HG03280 (cell line): ENCODE results near the gene B3GALT5.
"Not testable (repeated sequence)": the region's sequence is repeated elsewhere in the genome, so short reads cannot be mapped to it uniquely, and the experiment has no call there.

Experiments
- ATAC-seq: cut with Tn5 transposase; IDR thresholded peaks from one replicate; pipeline ENCODE4 v1.9.1; 2021; ENCODE audit warnings: mild to moderate bottlenecking, moderate library complexity; ENCODE audit not compliant: unreplicated experiment

B3GALT5 gene

DNA sequence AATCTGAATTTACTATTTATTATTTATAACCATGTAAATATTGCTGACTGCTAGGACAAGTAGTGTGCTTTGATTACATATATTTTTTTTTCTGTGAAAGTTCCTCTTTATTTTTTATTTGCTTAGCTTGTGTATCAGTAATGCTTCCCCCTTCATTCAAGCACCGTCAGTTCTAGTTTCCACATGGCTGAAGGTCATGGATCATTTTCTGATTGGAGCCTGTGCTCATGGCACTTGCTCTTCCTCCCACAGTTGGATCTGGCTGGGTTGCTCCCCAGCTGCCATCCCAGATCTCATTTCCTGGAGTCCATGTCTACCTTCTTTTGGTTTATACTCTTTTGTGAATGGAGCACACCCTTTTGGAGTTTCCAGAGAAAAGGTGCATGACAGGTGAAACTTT lies 75.3 kb downstream of the B3GALT5 start:
- ATAC-seq: no peak

DNA sequence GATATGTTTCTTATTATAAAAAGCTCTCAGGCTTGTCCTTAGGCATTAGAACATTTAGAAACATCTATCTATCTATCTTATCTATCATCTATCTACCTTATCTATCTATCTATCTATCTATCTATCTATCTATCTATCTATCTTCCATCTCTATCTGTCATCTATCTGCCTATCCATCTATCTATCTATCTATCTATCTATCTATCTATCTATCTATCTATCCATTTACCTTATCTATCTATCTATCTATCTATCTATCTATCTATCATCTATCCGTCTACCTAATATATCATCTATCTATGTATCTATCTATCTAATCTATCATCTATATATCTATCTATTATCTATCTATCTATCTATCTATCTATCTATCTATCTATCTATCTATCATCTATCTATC lies 77.1 kb downstream of the B3GALT5 start:
- ATAC-seq: not testable (repeated sequence)

DNA sequence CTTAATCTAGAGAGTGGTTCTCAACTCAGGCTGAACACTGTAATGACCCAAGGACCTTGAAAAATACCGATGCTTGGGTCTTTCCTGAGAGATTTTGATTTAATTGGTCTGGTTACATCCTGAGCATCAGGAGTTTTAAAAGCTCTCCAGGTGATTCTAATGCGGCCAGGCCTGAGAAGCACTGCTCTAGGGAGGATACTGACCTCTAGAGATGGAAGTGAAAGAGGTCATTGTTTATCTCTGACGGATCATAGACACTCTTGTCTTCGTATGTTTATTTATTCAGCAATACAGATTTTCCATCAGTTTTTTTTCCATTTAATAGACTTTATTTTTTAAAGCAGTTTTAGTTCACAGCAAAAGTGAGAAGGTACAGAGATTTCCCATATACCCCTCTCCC lies 77.7 kb downstream of the B3GALT5 start:
- ATAC-seq: no peak

DNA sequence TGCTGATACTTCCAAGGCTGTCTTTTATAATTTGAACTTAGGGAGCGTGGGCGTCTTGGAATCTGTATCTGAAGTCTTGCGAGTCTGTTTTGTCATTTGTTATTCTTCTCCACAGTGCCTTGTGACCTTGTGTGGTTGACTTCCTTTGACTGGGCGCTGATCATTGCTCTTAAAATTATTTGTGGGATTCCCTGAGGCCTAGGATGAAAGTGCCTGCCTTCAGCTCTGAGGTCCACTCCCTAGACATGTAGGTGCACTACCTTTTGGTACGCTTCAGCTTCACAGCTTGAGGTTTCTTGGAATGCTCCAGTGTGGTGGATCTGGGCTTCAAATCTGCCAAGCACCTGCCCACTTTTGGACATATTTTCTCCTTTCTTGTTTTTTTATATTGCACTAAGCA lies 82.0 kb downstream of the B3GALT5 start:
- no peak for ATAC-seq

DNA sequence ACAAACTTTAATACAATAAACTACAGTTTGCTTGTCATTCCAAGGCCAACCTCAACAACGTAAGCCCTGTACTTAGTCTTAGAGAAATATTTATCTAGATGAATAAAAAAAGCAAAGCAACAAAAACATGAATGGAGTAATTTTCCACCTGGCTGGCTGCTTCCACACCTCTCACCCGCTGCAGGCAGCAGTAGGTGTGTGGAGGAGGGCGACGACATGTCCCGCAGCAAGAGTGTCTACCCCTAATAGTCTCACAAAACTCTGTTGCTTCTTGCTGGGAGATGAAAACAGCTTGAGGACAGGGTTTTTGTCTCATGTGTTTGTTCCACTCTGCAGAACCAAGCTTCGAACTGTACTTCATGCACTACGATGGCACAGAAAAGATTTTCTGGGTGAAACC lies 83.5 kb downstream of the B3GALT5 start:
- no peak for ATAC-seq

DNA sequence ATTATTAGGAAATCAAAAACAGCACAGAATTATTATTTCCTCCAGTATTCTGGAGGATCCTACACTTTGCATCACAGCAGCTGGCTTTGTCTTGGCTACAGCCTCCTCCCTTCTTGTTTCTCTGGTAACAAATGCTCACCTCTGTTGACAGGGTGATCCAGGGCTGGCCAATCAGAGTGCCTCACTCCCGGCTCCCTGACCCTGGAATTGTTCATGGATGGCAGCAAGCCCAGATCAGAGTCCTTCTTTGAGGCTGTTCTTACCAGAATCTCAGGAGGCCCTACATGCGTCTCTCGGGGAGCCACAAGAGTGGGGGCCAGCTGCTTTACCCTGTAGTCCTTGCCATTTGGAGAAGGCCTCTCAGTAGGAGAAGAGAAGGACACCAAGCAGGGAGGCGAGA lies 83.9 kb downstream of the B3GALT5 start:
- ATAC-seq: no peak

DNA sequence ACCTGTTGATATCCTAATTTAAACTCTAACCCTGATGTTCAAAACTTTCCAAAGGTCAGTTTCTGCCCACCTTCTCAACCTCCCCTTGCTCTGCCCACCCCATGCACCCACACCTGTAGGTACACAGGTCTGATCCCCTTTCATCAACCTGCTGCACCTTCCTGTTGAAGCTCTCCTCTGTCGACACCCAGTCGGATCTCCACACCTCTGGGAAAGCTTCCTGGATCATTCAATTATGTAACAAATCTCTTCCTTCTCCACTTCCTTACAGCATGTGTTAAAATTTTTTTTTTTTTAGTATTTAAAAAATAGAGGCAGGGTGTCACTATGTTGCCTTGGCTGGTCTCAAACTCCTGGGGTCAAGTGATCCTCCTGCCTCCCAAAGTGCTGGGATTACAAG lies 87.6 kb downstream of the B3GALT5 start:
- ATAC-seq: no peak

DNA sequence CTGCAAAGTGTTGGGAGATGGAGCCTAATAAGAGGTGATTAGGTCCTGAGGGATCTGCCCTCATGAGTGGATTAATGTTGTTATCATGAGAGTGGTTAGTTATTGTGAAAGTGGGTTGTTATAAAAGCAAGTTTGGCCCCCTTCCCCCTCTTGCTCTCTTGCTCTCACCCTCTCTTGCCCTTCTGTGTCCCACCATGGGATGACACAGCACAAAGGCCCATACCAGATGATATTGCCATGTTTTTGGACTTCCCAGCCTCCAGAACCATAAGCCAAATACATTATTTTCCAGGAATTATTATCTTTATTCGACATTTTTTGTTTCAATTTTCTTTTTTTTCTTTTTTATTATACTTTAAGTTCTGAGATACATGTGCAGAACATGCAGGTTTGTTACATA lies 90.8 kb downstream of the B3GALT5 start:
- no peak for ATAC-seq

DNA sequence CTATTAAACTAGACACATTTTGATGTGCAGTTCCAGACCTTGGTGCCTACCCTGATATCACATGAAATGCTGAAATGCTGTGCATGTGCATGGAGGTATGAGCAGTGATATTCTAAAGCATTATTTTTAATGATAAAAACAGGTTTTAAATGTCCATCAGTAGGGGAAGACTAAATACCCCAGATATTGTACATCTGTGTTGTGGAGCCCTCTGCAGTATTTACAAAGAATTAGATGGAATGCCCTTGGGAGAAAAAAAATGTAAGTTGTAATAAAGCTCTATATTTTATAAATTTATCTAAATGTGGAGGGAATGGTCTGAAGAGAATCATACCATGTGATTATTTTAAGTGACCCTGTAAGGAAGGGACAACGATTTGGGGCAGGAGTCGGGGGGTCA lies 93.1 kb downstream of the B3GALT5 start:
- no peak for ATAC-seq

DNA sequence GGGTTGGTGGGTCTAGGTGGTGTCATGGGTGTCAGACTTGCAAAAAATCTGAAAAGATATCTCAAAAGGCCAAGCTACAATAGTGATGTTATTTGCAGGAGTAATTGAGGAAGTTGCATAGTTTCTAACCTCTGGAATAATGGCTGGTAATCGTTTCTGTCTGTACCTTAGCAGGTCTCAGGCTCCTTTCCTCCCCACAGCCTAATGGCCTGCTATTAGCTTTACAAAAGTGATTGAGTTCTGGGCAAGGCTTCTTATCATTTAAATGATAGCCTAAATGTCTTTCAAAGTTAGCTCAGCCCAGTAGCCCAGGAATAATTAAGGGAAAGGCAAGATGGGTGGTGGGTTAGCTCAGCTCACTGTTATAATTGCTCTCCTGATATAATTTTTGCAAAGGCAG lies 94.6 kb downstream of the B3GALT5 start:
- no peak for ATAC-seq

DNA sequence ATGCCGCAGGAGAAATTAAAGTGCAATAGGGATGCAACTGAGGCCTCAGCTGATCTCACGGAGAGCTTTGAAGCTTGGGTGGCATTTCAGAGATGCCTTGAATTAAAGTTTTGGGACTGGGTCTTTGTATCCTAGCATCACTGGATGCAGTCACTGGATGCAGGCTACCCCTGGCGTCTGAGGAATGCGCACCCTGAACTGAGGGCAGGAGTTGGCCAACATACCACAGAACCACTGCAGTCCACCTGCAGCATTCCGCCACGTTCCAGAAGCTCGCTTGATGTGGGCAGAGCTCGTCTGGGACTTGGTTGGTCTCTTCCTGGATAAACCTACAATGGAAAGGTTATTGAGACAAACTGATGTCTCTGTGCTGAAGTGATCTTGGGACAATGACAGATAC lies 98.1 kb downstream of the B3GALT5 start:
- ATAC-seq: no peak

DNA sequence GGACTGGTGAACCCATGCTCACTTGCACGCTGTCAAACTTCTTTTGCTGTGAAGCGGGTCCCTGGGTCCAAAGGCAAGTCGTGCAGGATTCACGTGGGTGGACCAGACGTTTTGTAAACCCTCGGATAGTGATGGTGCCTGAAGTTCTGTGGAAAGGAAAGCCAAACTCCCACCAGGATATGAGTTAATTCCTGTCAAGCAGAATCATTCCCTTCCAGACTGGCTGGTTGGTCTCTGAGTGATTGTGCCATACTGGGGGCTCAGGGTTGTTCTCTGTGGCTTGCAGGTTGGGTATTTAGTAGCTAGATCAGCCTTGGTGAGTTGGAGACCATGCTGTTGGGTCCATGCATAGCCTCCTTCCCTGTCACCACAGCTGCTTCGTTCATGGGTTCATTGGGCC lies 99.5 kb downstream of the B3GALT5 start:
- ATAC-seq: no peak

DNA sequence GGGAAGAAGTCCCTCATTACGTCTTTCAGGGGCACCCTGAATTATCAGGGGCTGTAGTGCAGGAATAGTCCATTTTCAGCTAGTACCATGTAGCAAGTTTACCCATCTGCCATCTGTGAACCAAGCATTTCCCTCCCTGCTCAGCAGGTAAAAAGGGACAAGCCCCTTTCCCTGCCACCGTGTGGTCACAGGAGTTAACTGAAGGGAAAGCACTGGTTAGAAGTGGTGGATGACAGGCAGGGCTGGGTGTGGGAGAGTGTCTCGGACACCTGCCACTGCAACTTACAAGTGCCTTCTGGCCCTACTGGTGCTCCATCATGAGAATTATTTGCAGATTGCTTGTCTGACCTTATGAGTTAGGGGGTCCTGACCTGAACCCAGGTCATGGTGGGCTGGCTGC lies 100.2 kb downstream of the B3GALT5 start:
- no peak for ATAC-seq

DNA sequence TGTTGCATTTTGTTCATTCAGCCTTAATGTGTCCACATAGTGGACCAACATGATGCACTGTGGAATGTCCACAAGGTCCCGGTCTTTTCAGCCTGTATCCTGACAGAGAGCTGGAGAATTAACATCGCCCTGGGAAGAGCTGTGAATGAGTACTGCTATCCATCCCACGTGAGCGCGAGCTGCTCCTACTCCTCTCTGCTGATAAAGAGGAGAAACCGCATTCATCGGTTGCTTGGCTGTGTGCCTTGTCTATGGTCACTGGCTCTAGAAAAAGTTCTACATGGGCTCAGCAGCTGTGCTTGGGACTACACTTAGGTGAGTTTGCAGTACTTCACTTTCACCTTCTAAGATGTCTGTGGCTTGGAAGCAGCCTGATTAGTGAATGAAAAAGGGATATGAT lies 101.2 kb downstream of the B3GALT5 start:
- ATAC-seq: no peak

DNA sequence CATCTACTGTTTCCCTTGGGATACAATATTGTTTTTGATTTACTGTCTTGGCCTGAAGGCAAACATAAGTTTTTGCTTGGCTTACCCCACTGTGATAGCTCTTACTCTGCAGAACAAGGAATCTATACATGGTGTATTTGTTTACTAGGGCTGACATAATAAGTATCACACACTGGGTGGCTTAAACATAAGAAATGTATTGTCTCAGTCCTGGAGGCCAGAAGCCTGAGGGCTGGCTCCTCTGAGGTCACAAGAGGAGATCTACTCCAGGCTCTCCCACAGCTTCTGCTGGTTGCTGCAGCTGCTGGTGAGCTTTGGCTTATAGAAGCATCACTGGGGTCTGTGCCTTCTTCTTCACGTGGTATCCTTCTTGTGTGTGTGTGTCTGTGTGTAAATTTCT lies 101.6 kb downstream of the B3GALT5 start:
- no peak for ATAC-seq

DNA sequence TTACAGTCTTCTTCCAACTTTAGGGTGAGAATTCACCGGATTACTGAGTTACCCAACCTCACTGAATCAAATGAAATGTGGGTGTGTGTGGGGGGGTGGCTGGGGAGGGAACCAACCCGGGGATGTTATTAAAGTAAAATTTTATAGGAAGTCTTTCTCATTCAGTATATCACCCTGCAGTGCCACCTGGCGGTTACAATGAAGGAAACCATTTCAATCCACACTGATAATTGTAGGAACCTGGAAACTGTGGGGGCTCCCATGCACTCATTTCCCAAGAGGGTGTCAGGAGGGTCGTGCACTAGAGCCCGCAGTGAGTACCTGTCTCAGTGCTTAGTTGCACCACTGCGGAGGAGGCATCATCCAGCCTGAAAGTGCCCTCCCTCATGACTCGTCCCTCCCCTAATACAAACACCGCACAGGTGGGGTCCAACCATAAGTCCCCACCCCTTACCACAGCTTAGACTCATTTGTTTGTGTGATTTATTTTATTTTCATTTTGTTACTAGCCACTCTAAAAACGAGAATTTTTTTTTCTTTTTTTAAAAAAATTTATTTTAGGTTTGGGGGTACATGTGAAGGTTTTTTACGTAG lies 103.2 kb downstream of the B3GALT5 start:
- no peak for ATAC-seq

DNA sequence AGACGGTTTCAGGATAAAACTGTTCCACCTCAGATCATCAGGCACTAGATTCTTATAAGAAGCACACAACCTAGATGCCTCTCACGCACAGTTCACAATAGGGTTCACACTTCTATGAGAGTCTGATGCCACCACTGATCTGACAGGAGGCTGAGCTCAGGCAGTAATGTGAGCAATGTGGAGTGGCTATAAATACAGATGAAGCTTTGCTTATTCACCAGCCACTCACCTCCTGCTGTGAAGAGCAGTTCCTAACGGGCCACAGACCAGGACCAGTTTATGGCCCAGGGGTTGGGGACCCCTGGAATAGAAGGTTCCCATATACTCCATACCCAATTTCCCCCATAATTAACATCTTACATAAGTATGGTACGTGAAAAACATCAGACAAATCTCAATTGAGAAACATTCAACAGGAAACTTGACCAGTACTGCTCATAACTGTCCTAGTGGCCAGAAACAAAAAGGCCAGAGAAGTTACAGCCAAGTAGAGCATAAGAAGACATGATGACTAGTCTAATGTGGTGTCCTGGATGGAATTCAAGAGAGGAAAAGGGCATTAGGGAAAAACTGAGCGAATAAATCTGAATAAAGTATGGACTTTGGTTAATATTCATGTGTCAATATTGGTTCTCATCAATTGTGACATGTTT lies 107.5 kb downstream of the B3GALT5 start:
- no peak for ATAC-seq

DNA sequence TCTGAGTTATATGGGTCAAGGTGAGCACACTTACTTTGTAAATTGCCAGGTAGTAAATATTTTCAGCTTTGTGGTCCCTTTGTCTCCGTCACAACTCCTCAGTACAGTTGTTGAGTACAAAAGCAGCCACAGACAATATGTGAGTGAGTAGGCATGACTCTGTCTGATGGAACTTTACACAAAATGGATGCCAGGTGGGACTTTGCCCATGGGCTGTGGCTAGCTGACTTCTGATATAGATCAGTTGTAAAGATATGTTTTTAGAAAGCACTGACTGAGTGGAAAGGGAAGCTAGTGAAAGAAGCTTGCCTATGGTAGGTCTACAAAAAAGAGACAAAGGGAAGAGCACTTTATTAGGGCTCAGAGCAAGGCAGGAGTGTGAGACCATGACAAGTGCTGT lies 109.1 kb downstream of the B3GALT5 start:
- no peak for ATAC-seq
